GM19328 (cell line): Measurements from ENCODE around the gene TIMM10B.
"Not testable (repeated sequence)": the region's sequence is repeated elsewhere in the genome, so short reads cannot be mapped to it uniquely, and the experiment has no call there.

Experiments used
- ATAC-seq: cut with Tn5 transposase; IDR thresholded peaks from one replicate; pipeline ENCODE4 v1.9.1; 2021; ENCODE audit warnings: mild to moderate bottlenecking, moderate library complexity; ENCODE audit not compliant: unreplicated experiment

TIMM10B gene

DNA sequence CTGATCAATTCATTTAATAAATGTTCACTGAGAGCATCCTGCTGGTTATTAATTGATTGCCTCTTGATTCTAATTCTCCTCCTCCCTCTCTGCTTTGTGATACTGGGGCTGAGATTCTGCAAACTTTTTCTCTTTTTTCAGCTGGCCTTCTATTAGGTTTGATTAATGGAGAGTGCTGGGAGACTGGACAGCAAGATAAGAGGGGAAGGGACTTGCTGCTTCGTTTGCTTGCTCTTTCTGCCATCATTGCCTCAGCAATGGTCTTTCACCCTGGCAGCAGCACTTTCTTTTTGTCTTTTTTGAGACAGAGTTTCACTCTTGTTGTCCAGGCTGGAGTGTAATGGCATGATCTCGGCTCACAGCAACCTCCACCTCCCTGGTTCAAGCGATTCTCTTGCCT, 22.9 kb downstream of the TIMM10B start:
- ATAC-seq = no peak

DNA sequence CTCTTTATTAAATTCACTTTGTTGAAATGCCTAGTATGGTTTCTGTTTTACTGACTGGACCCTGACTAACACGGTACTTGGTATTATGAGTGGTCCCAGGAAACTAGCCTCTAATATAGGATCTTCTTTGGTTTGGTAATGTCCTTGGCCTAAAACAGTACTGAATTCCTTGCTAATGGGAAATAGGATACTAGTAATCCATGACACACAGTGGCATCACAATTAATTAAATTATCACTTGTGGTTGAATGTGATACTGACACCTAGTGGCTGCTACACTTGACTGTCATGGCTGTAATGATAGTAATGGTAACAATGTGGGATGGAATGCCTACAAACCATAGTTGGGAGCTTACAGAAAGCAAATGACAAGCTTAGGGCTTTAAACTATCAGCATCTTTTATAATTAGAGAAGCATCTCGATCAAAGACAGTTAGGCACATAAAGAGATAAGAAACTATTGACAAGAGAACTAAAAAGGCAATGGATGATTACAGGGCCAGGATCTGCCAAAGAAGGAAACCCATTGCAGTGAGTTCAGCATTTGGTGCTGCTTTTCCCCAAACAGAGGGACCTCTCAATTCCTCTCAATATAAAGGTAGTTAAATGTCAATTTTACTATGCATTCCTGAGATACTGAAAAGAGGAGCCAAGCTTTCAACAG, 24.4 kb downstream of the TIMM10B start:
- no peak for ATAC-seq

DNA sequence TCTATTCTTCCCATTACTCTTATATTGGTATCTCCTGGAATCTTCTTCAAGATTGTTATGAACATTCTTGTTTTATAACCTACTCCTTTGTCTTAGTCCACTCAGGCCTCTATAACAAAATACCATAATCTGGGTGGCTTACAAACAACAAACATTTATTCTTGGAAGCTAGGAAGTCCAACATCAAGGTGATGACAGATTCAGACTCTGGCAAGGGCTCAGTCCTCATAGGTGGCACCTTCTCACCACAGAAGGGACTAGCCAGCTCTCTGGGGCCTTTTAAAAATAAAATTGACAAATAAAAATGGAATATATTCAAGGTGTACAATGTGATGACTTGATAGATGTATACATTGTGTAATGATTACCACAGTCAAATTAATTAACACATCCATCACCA, 35.6 kb downstream of the TIMM10B start:
- no peak for ATAC-seq

DNA sequence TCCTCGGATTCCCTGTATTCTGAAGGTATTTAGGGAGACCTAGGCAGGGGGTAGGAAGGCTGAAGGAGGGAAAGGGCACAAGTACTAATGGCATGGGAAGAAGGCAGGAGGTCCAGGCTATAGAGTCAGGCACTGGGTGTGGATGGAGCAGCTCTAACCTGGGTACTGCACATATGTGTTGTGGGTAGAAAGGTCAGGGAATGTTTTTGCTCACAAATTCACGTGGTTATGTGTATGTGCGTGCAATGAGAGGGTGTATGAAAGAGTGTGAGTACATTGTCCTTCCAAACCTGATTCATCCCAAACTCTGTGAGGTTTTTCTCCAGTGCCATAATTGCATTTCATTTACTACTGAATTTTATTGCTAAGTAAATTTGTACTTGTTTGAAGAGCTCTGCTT, 39.0 kb downstream of the TIMM10B start:
- no peak for ATAC-seq

DNA sequence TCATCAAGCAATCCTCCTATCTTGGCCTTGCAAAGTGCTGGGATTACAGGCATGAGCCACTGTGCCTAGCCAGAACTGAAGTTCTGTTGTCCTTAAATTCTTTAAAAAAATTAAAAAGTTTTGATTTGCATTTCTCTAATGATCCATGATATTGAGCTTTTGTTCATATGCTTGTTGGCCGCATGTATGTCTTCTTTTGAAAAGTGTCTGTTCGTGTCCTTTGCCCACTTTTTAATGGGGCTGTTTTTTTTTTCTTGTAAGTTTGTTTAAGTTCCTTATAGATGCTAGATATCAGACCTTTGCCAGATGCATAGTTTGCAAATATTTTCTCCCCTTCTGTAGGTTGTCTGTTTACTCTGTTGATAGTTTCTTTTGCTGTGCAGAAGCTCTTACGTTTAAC, 40.6 kb downstream of the TIMM10B start:
- ATAC-seq = not testable (repeated sequence)

DNA sequence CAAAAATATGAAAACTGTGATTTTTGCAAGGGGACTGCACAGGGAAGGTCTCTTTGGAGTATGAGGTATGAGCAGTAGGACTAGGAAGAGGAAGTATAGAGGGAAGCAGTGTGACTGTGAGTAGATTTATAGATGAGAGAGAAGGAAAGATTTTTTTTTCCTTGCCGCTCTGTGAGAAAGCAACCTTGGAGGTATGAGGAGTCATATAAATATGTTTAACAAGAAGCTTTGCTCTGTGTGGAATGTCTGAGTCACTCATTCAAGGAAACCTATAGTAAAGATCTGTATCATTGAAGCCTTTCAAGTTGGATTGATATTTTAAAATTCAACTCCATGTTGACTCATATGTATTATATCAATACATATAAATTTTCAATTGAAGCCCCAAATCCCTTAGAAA, 42.0 kb downstream of the TIMM10B start:
- no peak for ATAC-seq

DNA sequence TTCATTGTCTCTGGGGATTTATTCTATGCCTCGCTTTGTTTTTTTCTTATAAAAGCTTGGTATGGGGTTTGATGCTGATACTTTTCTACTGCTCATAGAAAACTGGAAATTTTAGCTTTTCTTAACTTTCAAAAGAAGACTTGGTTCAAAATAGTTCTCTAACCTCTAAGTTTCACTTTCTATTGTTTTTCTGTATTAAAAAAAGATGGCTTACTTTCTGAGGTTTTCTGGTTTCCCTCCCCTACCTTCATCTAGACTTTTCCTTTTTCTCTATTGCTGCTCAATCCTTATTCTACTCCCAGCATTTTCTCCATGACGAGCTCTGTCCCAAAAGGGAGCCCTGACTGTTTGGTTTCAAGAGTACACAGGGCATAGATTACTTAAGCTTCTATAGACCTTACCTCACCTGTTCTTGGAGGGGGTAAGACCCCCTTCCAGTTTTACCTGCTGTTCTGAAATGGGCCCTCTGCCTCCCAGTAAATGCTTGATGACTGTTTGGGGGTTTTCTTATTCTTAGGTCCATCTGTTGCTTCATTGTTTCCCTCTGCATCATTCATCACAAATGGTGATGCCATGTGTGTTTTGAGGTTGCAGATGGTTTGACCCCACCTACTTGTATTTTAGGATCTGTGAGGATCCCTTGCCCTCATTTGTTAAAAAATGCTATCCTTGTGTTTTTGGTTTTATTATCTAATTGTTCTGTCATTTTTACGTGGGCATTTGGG, 45.3 kb downstream of the TIMM10B start:
- no peak for ATAC-seq

DNA sequence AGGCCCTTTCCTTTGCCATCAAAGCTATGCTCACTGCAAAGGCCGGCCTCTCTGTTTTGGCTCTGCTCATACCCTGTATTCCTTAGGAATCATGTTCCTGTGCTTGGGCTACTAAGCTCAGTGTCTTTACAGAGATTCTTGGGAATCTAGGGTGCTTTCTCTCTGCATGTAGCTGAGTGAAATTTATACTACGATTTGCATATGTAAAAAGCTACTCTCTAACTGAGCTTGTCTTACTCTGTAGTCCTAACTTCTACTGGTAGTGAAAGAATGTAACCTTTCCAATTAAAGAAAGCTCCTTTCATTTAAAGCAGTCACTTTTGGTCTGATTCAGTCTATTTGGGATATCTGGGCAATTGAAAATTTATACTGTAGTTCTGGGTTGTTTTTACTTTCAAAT, 48.0 kb downstream of the TIMM10B start:
- ATAC-seq = no peak

DNA sequence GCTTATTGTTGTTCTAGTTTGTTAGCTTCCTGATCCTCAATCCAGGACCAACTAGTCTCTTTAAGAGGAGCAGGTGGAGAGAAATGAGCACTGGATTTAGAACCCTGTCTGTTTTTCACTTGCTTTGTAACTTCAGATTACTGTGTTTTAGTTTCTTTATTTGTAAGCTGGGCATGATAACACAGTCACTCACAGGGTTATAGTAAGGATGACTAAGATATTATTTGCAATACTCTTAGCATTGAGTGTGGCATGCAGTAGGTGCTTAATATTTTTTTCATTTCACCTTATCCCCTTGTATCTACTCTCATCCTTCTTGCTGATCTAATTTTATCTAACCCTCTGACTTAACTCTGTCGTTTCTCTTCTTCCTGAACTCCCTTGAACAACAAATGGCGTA, 49.5 kb downstream of the TIMM10B start:
- no peak for ATAC-seq

DNA sequence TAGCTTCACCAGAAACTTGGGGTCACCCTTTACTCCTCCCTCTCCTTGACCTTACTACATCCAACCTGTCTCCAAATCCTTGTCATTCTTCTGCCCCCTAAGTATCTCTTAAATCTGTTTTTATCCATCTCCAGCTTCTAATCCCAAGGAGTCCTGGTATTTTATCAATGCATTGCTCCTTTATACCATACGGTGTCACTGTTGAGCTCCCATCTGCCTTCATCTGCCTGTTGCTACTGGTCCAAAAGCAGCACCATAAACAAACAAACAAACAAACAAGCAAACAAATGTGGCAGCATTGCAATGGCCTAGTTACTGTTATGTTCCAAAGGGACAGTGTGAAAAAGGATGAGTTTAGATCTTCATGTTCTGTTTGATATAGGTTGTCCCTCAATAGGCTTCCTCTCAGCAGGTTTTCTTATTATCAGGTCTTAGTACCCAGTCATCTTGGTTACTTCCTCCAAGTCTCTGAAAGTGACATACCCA, 50.0 kb downstream of the TIMM10B start:
- no peak for ATAC-seq
